Liver (tissue), 9 donors: ENCODE data around the gene CERKL. TPM values are rescaled to one million over a fixed set of nuclear protein-coding genes. Genes with fewer than 3 reads are reported as not detected.

Experiments used
- DNase-seq: peaks from one replicate; pipeline ENCODE4 v3.0.0-alpha.2; 2017; ENCODE audit warnings: low spot score
- H3K27ac ChIP-seq, 2 donors: one replicate each; pipeline ENCODE4 v1.7.0; 2013; ENCODE audit warnings: inconsistent platforms in 2 of 2, low read length in 2 of 2, control low read depth in 1 of 2, low read depth in 1 of 2, mild to moderate bottlenecking in 1 of 2
- H3K27me3 ChIP-seq, 4 donors: one replicate each; pipeline versions ENCODE4 v1.6.1 to v1.7.0; 2013; ENCODE audit warnings: low read length in 3 of 4, inconsistent platforms in 1 of 4, mild to moderate bottlenecking in 1 of 4, moderate library complexity in 1 of 4; ENCODE audit not compliant: control insufficient read depth in 4 of 4, insufficient read depth in 4 of 4
- H3K36me3 ChIP-seq, 4 donors: one replicate each; pipeline versions ENCODE4 v1.6.1 to v1.7.0; 2013; ENCODE audit warnings: low read length in 3 of 4, mild to moderate bottlenecking in 3 of 4, low read depth in 1 of 4, moderate library complexity in 1 of 4; ENCODE audit not compliant: control insufficient read depth in 4 of 4, insufficient read depth in 3 of 4
- H3K4me1 ChIP-seq, 4 donors: one replicate each; pipeline versions ENCODE4 v1.6.1 to v1.7.0; 2013; ENCODE audit warnings: low read length in 3 of 4, mild to moderate bottlenecking in 3 of 4, moderate library complexity in 1 of 4; ENCODE audit not compliant: control insufficient read depth in 4 of 4, insufficient read depth in 4 of 4
- H3K4me3 ChIP-seq, 3 donors: one replicate each; pipeline versions ENCODE4 v1.6.1 to v1.7.0; 2013; ENCODE audit warnings: low read length in 3 of 3, control low read depth in 1 of 3, low read depth in 1 of 3, mild to moderate bottlenecking in 1 of 3
- H3K9ac ChIP-seq, 2 donors: one replicate each; pipeline ENCODE4 v1.7.0; 2013; ENCODE audit warnings: low read length in 2 of 2, mild to moderate bottlenecking in 2 of 2, moderate library complexity in 2 of 2, control low read depth in 1 of 2, low read depth in 1 of 2
- H3K9me3 ChIP-seq, 4 donors: one replicate each; pipeline versions ENCODE4 v1.6.1 to v1.7.0; 2013; ENCODE audit warnings: low read length in 3 of 4; ENCODE audit not compliant: control insufficient read depth in 4 of 4
- ATF3 ChIP-seq: IDR thresholded peaks from 2 replicates; pipeline ENCODE4 v1.6.1; 2016; ENCODE audit warnings: antibody characterized with exemption
- EGR1 ChIP-seq, 2 donors: IDR thresholded peaks; 2 replicates each; pipeline ENCODE4 v1.6.1; 2016 to 2018; ENCODE audit warnings: antibody characterized with exemption in 2 of 2, low read depth in 2 of 2
- FOXA1 ChIP-seq: IDR thresholded peaks from 2 replicates; pipeline ENCODE4 v1.6.1; 2016; ENCODE audit warnings: antibody characterized with exemption
- FOXA2 ChIP-seq: IDR thresholded peaks from 2 replicates; pipeline ENCODE4 v1.6.1; 2016; ENCODE audit warnings: antibody characterized with exemption
- GABPA ChIP-seq, 2 donors: IDR thresholded peaks in 1 of 2; conservative IDR thresholded peaks in 1 of 2; 2 replicates each; pipeline ENCODE4 v1.6.1; 2016; ENCODE audit warnings: antibody characterized with exemption in 2 of 2, mild to moderate bottlenecking in 1 of 2, moderate library complexity in 1 of 2
- HNF4A ChIP-seq, 2 donors: conservative IDR thresholded peaks; 2 replicates each; pipeline ENCODE4 v1.6.1; 2016; ENCODE audit warnings: antibody characterized with exemption in 2 of 2, mild to moderate bottlenecking in 2 of 2
- HNF4G ChIP-seq: IDR thresholded peaks from 2 replicates; pipeline ENCODE4 v1.6.1; 2016; ENCODE audit warnings: antibody characterized with exemption
- JUND ChIP-seq, 2 donors: IDR thresholded peaks; 2 replicates each; pipeline ENCODE4 v1.6.1; 2016; ENCODE audit warnings: antibody characterized with exemption in 2 of 2
- NR2F2 ChIP-seq: IDR thresholded peaks from 2 replicates; pipeline ENCODE4 v1.6.1; 2016; ENCODE audit warnings: antibody characterized with exemption
- RAD21 ChIP-seq, 2 donors: IDR thresholded peaks; 2 replicates each; pipeline ENCODE4 v1.6.1; 2016; ENCODE audit warnings: antibody characterized with exemption in 2 of 2, mild to moderate bottlenecking in 2 of 2
- RXRA ChIP-seq, 2 donors: IDR thresholded peaks; 2 replicates each; pipeline ENCODE4 v1.6.1; 2017 to 2018; ENCODE audit warnings: antibody characterized with exemption in 2 of 2, mild to moderate bottlenecking in 1 of 2
- SP1 ChIP-seq: IDR thresholded peaks from 2 replicates; pipeline ENCODE4 v1.6.1; 2018; ENCODE audit warnings: antibody characterized with exemption, mild to moderate bottlenecking
- TAF1 ChIP-seq: conservative IDR thresholded peaks from 2 replicates; pipeline ENCODE4 v1.6.1; 2016; ENCODE audit warnings: antibody characterized with exemption, mild to moderate bottlenecking
- YY1 ChIP-seq: IDR thresholded peaks from 2 replicates; pipeline ENCODE4 v1.6.1; 2016; ENCODE audit warnings: antibody characterized with exemption, mild to moderate bottlenecking
- WGBS: extraction: QIAGEN DNeasy Blood & Tissue Kit; methylation state at CpG from one replicate; pipeline ENCODE4 v1.1.7; 2013; 5-methylcytosine and 5-hydroxymethylcytosine counted together
- polyA plus RNA-seq, 2 donors: library from polyadenylated mRNA; stranded (reverse) in 1 of 2; unstranded in 1 of 2; fragments of 200-250 nt in 1 of 2; fragments of >200 nt in 1 of 2; fragmentation: Nextera tagmentation in 1 of 2; extraction: Ambion mirVana in 1 of 2; gene quantifications; one replicate each; pipeline versions ENCODE4 v1.2.1 to v1.2.3, GENCODE V29; 2013 to 2015
- total RNA-seq, 2 donors: library from RNA; depleted of rRNA; stranded (reverse); fragments of >200 nt; gene quantifications; one replicate each; pipeline ENCODE4 v1.2.3, GENCODE V29; 2014
- TF ChIP-seq, protein P1 (sequence below): IDR thresholded peaks from 2 replicates; pipeline ENCODE4 v1.6.1; 2016; ENCODE audit warnings: antibody characterized with exemption
- TF ChIP-seq, protein P2 (sequence below): IDR thresholded peaks from 2 replicates; pipeline ENCODE4 v1.6.1; 2016; ENCODE audit warnings: antibody characterized with exemption
- donor health status: healthy.
- donor health status: healthy.
- donor health status: healthy.
- donor health status: healthy.
- donor health status: healthy.

Gene CERKL
- total and polyA plus RNA-seq, 4 donors = 0.50 to 0.79 TPM; not detected in 2

GRCh38 chr2:181536730-181537129 lies 120.2 kb downstream of the CERKL start:
- WGBS = 74% methylated on average over 2 of the region's 2 CpGs
- Histone ChIP-seq H3K27me3 (no peaks in the 10 kb centered on the region), H3K4me1 (no peaks in the 10 kb centered on the region), H3K4me3 (no peak overlapping the region), H3K27ac (no peak overlapping the region), H3K36me3 (peaks cover 0 to 2% (median 0%) of the 10 kb centered on the region in 4 donors), H3K9ac (no peak overlapping the region), H3K9me3 (no peaks in the 10 kb centered on the region)
- no peak for TF ChIP-seq YY1
- no peak for TF ChIP-seq TAF1
- TF ChIP-seq HNF4G = no peak
- no peak for TF ChIP-seq RAD21 (IDR thresholded peaks at IDR 0.05)
- TF ChIP-seq, protein P1, sequence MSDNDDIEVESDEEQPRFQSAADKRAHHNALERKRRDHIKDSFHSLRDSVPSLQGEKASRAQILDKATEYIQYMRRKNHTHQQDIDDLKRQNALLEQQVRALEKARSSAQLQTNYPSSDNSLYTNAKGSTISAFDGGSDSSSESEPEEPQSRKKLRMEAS = no peak
- no peak for TF ChIP-seq SP1
- no peak for TF ChIP-seq EGR1 (IDR thresholded peaks at IDR 0.05; ENCODE audit: low read depth in 2 of 2)
- no peak for TF ChIP-seq FOXA2
- no peak for TF ChIP-seq HNF4A (conservative IDR thresholded peaks at IDR 0.05)
- TF ChIP-seq GABPA (IDR thresholded peaks at IDR 0.05 in 1 of 2, conservative IDR thresholded peaks at IDR 0.05 in 1 of 2) = no peak
- TF ChIP-seq ATF3 = no peak
- no peak for TF ChIP-seq FOXA1
- no peak for DNase-seq

GRCh38 chr2:181528441-181528840 lies 128.5 kb downstream of the CERKL start:
- Histone ChIP-seq H3K36me3 (peaks cover 0 to 4% (median 0%) of the 10 kb centered on the region in 4 donors), H3K9ac (no peak overlapping the region), H3K27ac (no peak overlapping the region), H3K4me3 (no peak overlapping the region), H3K27me3 (peaks cover 0 to 11% (median 0%) of the 10 kb centered on the region in 4 donors), H3K9me3 (no peaks in the 10 kb centered on the region), H3K4me1 (no peaks in the 10 kb centered on the region)
- DNase-seq = no peak
- 83% methylated on average over 1 of the region's 1 CpG for WGBS
- TF ChIP-seq, protein P1 = no peak
- TF ChIP-seq, protein P2, sequence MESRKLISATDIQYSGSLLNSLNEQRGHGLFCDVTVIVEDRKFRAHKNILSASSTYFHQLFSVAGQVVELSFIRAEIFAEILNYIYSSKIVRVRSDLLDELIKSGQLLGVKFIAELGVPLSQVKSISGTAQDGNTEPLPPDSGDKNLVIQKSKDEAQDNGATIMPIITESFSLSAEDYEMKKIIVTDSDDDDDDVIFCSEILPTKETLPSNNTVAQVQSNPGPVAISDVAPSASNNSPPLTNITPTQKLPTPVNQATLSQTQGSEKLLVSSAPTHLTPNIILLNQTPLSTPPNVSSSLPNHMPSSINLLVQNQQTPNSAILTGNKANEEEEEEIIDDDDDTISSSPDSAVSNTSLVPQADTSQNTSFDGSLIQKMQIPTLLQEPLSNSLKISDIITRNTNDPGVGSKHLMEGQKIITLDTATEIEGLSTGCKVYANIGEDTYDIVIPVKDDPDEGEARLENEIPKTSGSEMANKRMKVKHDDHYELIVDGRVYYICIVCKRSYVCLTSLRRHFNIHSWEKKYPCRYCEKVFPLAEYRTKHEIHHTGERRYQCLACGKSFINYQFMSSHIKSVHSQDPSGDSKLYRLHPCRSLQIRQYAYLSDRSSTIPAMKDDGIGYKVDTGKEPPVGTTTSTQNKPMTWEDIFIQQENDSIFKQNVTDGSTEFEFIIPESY = no peak
- TF ChIP-seq JUND (IDR thresholded peaks at IDR 0.05) (no peak), RAD21 (IDR thresholded peaks at IDR 0.05) (no peak), ATF3 (no peak), HNF4A (conservative IDR thresholded peaks at IDR 0.05) (no peak), NR2F2 (no peak), SP1 (no peak), FOXA2 (no peak), YY1 (no peak), RXRA (IDR thresholded peaks at IDR 0.05) (no peak)

GRCh38 chr2:181527058-181527457 lies 129.8 kb downstream of the CERKL start:
- TF ChIP-seq JUND (IDR thresholded peaks at IDR 0.05) (no peak), FOXA1 (no peak)
- peaks cover 0 to 2% (median 0%) of the 10 kb centered on the region in 4 donors for H3K36me3 ChIP-seq
- 83% methylated on average over 6 of the region's 6 CpGs for WGBS

More at GRCh38 chr2:181527058-181527457, 129.8 kb downstream of the CERKL start:
- Histone ChIP-seq H3K9ac (no peak overlapping the region), H3K27me3 (peaks cover 0 to 11% (median 0%) of the 10 kb centered on the region in 4 donors), H3K27ac (no peak overlapping the region), H3K4me1 (no peaks in the 10 kb centered on the region), H3K4me3 (no peak overlapping the region), H3K9me3 (no peaks in the 10 kb centered on the region)
- DNase-seq = no peak
